Astrocyte (in vitro differentiated cells and primary cell): ENCODE data around the gene CCR3. TPM values are rescaled to one million over a fixed set of nuclear protein-coding genes. Genes with fewer than 3 reads are reported as not detected.

Source experiments
- DNase-seq: peaks from one replicate; pipeline ENCODE4 v3.0.0-alpha.2; 2010; ENCODE audit warnings: low read depth
- FAIRE-seq: peaks from 2 replicates; lab custom pipeline; 2011; peaks lifted over from hg19 to GRCh38; lab: Jason Lieb, UNC
- H2AFZ ChIP-seq: 2 replicates; pipeline ENCODE4 v1.6.0; 2012; ENCODE audit warnings: low read depth, low read length, inconsistent platforms
- H3K27ac ChIP-seq: 2 replicates; pipeline ENCODE4 v1.5.1; 2011; ENCODE audit warnings: low read depth, low read length, inconsistent platforms
- H3K27me3 ChIP-seq: 2 replicates; pipeline ENCODE4 v1.6.0; 2011; ENCODE audit warnings: low read length, inconsistent platforms; ENCODE audit not compliant: insufficient read depth
- H3K36me3 ChIP-seq: 2 replicates; pipeline ENCODE4 v1.5.1; 2011; ENCODE audit warnings: low read length, inconsistent platforms; ENCODE audit not compliant: insufficient read depth
- H3K4me1 ChIP-seq: 2 replicates; pipeline ENCODE4 v1.5.1; 2011; ENCODE audit warnings: low read length, inconsistent platforms; ENCODE audit not compliant: insufficient read depth
- H3K4me2 ChIP-seq: 2 replicates; pipeline ENCODE4 v1.6.0; 2012; ENCODE audit warnings: low read length, inconsistent platforms
- H3K4me3 ChIP-seq: 2 replicates; pipeline ENCODE4 v1.5.1; 2011; ENCODE audit warnings: low read depth, mild to moderate bottlenecking, low read length, inconsistent platforms; ENCODE audit not compliant: insufficient read depth
- H3K79me2 ChIP-seq: 2 replicates; pipeline ENCODE4 v1.6.0; 2012; ENCODE audit warnings: mild to moderate bottlenecking, low read length, inconsistent platforms; ENCODE audit not compliant: insufficient read depth
- H3K9ac ChIP-seq: 2 replicates; pipeline ENCODE4 v1.6.0; 2012; ENCODE audit warnings: mild to moderate bottlenecking, low read length, inconsistent platforms
- H3K9me3 ChIP-seq: 2 replicates; pipeline ENCODE4 v1.5.1; 2012; ENCODE audit warnings: low read depth, mild to moderate bottlenecking, low read length, inconsistent platforms; ENCODE audit not compliant: insufficient read depth
- H4K20me1 ChIP-seq: 2 replicates; pipeline ENCODE4 v1.6.0; 2012; ENCODE audit warnings: low read length, inconsistent platforms; ENCODE audit not compliant: insufficient read depth
- H3K27ac Mint-ChIP-seq: one replicate; pipeline ENCODE4 v1.8.0; 2021; ENCODE audit warnings: mild to moderate bottlenecking, mixed read lengths; ENCODE audit not compliant: unreplicated experiment
- H3K27me3 Mint-ChIP-seq: one replicate; pipeline ENCODE4 v1.8.0; 2021; ENCODE audit warnings: low read depth, mixed read lengths; ENCODE audit not compliant: unreplicated experiment
- H3K36me3 Mint-ChIP-seq: one replicate; pipeline ENCODE4 v1.8.0; 2021; ENCODE audit warnings: low read depth, mixed read lengths; ENCODE audit not compliant: unreplicated experiment
- H3K4me1 Mint-ChIP-seq: one replicate; pipeline ENCODE4 v1.8.0; 2021; ENCODE audit warnings: low read depth, mixed read lengths; ENCODE audit not compliant: unreplicated experiment
- H3K4me3 Mint-ChIP-seq: one replicate; pipeline ENCODE4 v1.8.0; 2021; ENCODE audit warnings: mild to moderate bottlenecking, moderate library complexity, mixed read lengths; ENCODE audit not compliant: unreplicated experiment
- H3K9me3 Mint-ChIP-seq: one replicate; pipeline ENCODE4 v1.8.0; 2021; ENCODE audit warnings: mild to moderate bottlenecking, mixed read lengths; ENCODE audit not compliant: unreplicated experiment
- EZH2 ChIP-seq: IDR thresholded peaks from 2 replicates; pipeline ENCODE4 v1.6.1; 2012; ENCODE audit warnings: mild to moderate bottlenecking, low read length, inconsistent platforms; ENCODE audit not compliant: insufficient read depth
- total RNA-seq: library from RNA; stranded (reverse); gene quantifications from 2 replicates; pipeline ENCODE4 v1.2.1, GENCODE V29; 2021
- TF ChIP-seq, protein P1 (sequence below): IDR thresholded peaks from 2 replicates; pipeline ENCODE4 v1.5.1; 2011; ENCODE audit warnings: low read depth, mild to moderate bottlenecking, inconsistent platforms, low read length, moderate library complexity; ENCODE audit not compliant: insufficient read depth

The CCR3 gene
- total RNA-seq, 1 donor from 2014 or later: not detected

GRCh38 chr3:46261926-46262594 lies 19.8 kb downstream of the CCR3 start:
- TF ChIP-seq, protein P1, sequence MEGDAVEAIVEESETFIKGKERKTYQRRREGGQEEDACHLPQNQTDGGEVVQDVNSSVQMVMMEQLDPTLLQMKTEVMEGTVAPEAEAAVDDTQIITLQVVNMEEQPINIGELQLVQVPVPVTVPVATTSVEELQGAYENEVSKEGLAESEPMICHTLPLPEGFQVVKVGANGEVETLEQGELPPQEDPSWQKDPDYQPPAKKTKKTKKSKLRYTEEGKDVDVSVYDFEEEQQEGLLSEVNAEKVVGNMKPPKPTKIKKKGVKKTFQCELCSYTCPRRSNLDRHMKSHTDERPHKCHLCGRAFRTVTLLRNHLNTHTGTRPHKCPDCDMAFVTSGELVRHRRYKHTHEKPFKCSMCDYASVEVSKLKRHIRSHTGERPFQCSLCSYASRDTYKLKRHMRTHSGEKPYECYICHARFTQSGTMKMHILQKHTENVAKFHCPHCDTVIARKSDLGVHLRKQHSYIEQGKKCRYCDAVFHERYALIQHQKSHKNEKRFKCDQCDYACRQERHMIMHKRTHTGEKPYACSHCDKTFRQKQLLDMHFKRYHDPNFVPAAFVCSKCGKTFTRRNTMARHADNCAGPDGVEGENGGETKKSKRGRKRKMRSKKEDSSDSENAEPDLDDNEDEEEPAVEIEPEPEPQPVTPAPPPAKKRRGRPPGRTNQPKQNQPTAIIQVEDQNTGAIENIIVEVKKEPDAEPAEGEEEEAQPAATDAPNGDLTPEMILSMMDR: no peak
- no peak for TF ChIP-seq EZH2
- Mint-ChIP-seq H3K27ac (no peak overlapping the region), H3K27me3 (peaks cover 6% of the 10 kb centered on the region), H3K4me1 (no peaks in the 10 kb centered on the region), H3K36me3 (no peaks in the 10 kb centered on the region), H3K9me3 (peaks cover 6% of the 10 kb centered on the region), H3K4me3 (no peak overlapping the region)
- H3K4me1 ChIP-seq: no peaks in the 10 kb centered on the region
- H4K20me1 ChIP-seq: no peaks in the 10 kb centered on the region
- H3K27ac ChIP-seq: no peak overlapping the region
- no peak overlapping the region for H3K9ac ChIP-seq
- no peak overlapping the region for H3K4me3 ChIP-seq
- H2AFZ ChIP-seq: no peak overlapping the region
- FAIRE-seq (no peak), DNase-seq (no peak)
- H3K9me3 ChIP-seq: no peaks in the 10 kb centered on the region
- no peak overlapping the region for H3K4me2 ChIP-seq
- H3K36me3 ChIP-seq: no peaks in the 10 kb centered on the region
- peaks cover 5% of the 10 kb centered on the region for H3K27me3 ChIP-seq
- H3K79me2 ChIP-seq: no peaks in the 10 kb centered on the region

DNA sequence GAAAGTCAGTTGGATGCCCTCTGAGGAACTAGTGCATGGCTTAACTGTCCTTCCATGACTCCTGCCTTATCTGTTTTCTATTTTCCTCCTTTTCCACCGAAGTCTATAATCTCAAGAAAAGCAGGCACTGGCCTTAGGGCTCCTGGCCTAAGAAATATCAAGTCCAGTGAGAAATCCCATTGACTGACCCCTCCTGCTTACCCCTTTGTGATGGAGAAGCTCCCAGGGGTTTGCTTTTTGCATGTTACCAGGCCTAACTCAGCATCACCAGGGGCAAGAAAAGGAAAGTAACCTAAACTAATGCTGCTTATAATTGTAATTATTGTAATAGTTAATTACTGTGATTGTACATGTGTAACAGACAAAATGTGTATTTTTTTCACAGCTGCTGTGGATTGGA lies 21.7 kb downstream of the CCR3 start:
- H3K4me1 ChIP-seq: no peaks in the 10 kb centered on the region
- H3K27me3 Mint-ChIP-seq: peaks cover 6% of the 10 kb centered on the region
- H3K9me3 Mint-ChIP-seq: peaks cover 4% of the 10 kb centered on the region
- no peaks in the 10 kb centered on the region for H3K79me2 ChIP-seq
- H3K9ac ChIP-seq: no peak overlapping the region
- no peak overlapping the region for H2AFZ ChIP-seq
- no peaks in the 10 kb centered on the region for H4K20me1 ChIP-seq
- H3K27ac Mint-ChIP-seq: no peak overlapping the region
- H3K4me1 Mint-ChIP-seq: no peaks in the 10 kb centered on the region
- no peaks in the 10 kb centered on the region for H3K9me3 ChIP-seq
- H3K4me3 ChIP-seq: no peak overlapping the region
- FAIRE-seq (no peak), DNase-seq (no peak)
- H3K36me3 ChIP-seq: no peaks in the 10 kb centered on the region
- H3K36me3 Mint-ChIP-seq: no peaks in the 10 kb centered on the region
- no peak for TF ChIP-seq EZH2
- TF ChIP-seq, protein P1: no peak
- H3K4me2 ChIP-seq: no peak overlapping the region
- peaks cover 3% of the 10 kb centered on the region for H3K27me3 ChIP-seq
- H3K4me3 Mint-ChIP-seq: no peak overlapping the region
- H3K27ac ChIP-seq: no peak overlapping the region

DNA sequence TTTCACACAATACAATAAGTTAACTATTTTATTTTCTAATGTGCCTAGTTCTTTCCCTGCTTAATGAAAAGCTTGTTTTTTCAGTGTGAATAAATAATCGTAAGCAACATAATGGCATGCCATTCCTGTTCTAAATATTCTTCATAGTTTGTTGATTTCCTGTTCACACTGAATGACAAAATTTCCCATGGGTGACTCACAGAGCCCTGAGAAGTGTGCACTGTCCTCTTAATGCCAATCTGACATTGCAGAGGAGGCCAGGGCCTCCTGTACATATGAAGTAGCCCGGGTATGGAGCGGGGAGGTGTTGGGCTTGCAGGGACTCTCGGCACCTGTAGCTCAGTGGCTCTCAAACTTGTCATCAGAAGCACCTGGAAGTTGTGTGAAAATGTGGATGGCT lies 24.3 kb downstream of the CCR3 start:
- Histone ChIP-seq H3K36me3 (no peaks in the 10 kb centered on the region), H2AFZ (no peak overlapping the region), H3K9me3 (no peaks in the 10 kb centered on the region), H3K79me2 (no peaks in the 10 kb centered on the region), H3K9ac (no peak overlapping the region), H3K4me1 (no peaks in the 10 kb centered on the region), H3K27ac (no peak overlapping the region), H3K4me3 (no peak overlapping the region), H3K4me2 (no peak overlapping the region), H3K27me3 (peaks cover 2% of the 10 kb centered on the region), H4K20me1 (no peaks in the 10 kb centered on the region)
- no peak for DNase-seq
- no peak overlapping the region for H3K27ac Mint-ChIP-seq
- H3K9me3 Mint-ChIP-seq: no peaks in the 10 kb centered on the region
- TF ChIP-seq, protein P1: no peak
- no peak for TF ChIP-seq EZH2
- FAIRE-seq: no peak
- H3K4me1 Mint-ChIP-seq: no peaks in the 10 kb centered on the region
- no peaks in the 10 kb centered on the region for H3K36me3 Mint-ChIP-seq
- peaks cover 4% of the 10 kb centered on the region for H3K27me3 Mint-ChIP-seq
- no peak overlapping the region for H3K4me3 Mint-ChIP-seq
